Measurements from ENCODE around the gene C11orf71. TPM values are rescaled to one million over a fixed set of nuclear protein-coding genes. Genes with fewer than 3 reads are reported as not detected.
A peak's percentile ranks its signal among the peaks of the same experiment; 100 is the strongest.

C11orf71 gene
- total and polyA plus RNA-seq, 9 of the 15 experiments (the other 6 are each of a cell fraction or from before 2014, with no cell fraction given) = 2.9 to 15.1 (median 9.1) TPM

DNA sequence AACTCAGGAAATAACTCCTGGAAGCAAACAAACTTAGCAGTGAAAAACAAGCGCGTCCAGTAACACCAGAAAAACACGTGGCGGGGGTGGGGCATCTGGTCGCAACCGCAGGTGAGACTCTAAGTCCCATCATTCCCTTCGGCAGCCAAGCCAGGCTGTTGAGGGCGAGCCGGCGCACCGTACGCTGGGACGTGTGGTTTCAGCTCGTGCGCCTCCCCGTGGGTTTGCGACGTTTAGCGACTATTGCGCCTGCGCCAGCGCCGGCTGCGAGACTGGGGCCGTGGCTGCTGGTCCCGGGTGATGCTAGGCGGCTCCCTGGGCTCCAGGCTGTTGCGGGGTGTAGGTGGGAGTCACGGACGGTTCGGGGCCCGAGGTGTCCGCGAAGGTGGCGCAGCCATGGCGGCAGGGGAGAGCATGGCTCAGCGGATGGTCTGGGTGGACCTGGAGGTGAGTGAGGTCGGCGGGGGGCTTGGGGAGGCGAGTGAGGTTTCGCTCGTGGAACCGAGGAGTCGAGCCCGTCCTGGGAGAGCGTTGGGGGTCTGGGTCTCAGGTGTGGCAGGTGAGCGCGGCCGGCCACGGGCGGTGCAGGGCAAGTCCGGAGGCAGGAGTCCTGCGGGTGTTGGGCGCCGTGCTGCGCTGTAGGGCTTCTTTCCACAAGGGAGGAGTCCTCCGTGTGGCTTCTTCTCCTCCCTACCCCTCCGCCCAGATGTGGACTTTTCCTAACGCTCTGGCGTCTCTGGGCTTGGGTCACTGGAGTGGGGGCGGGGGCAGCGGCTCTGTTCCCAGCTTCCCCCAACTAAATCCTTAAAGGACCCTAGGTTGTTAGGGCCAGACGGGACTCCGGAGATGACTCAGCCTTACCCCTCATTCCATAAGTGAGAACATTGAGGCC is 39.2 kb upstream of the C11orf71 start, which contains the start of gene REXO2 (continued):
- TF ChIP-seq ZNF695 (CRISPR knock-in tag; IDR thresholded peaks at IDR 0.05) (no peak), DPF2 (IDR thresholded peaks at IDR 0.05) (0 out of 2 replicates have a peak, but pooled peaks have one; percentile 54), ZNF311 (CRISPR knock-in tag; IDR thresholded peaks at IDR 0.05) (no peak), FOXA3 (CRISPR knock-in tag; conservative IDR thresholded peaks at IDR 0.05 in 1 of 2, IDR thresholded peaks at IDR 0.05 in 1 of 2) (no peak; a peak in 1 of 4 replicates), PTBP1 (IDR thresholded peaks at IDR 0.05; ENCODE audit: low read depth, low read length) (no peak), RB1 (IDR thresholded peaks at IDR 0.05; ENCODE audit: low read depth) (0 out of 2 replicates have a peak, but pooled peaks have one; percentile 9), RBBP5 (IDR thresholded peaks at IDR 0.05; ENCODE audit: borderline replicate concordance, insufficient read depth, low read length, poor library complexity, severe bottlenecking) (peak; percentile 67), HOXB6 (CRISPR knock-in tag; IDR thresholded peaks at IDR 0.05; ENCODE audit: borderline replicate concordance) (no peak), TEAD1 (CRISPR knock-in tag; IDR thresholded peaks at IDR 0.05) (peak; percentile 20 to 82; a peak in 2 of 4 replicates), SMARCC2 (IDR thresholded peaks at IDR 0.05; ENCODE audit: low read depth) (no peak), KHSRP (IDR thresholded peaks at IDR 0.05) (no peak), TFAM (CRISPR knock-in tag; conservative IDR thresholded peaks at IDR 0.05) (no peak), PCBP2 (IDR thresholded peaks at IDR 0.05; ENCODE audit: low read depth, low read length, poor library complexity, severe bottlenecking) (no peak), NCOA4 (IDR thresholded peaks at IDR 0.05; ENCODE audit: partially characterized antibody) (no peak), ZNF830 (CRISPR knock-in tag; IDR thresholded peaks at IDR 0.05) (no peak), TBL1XR1 (IDR thresholded peaks at IDR 0.05; ENCODE audit: low read length in 2 of 2) (no peak), U2AF1 (optimal IDR thresholded peaks at IDR 0.05; ENCODE audit: low read depth, low read length) (no peak)
- TF ChIP-seq, protein P1, sequence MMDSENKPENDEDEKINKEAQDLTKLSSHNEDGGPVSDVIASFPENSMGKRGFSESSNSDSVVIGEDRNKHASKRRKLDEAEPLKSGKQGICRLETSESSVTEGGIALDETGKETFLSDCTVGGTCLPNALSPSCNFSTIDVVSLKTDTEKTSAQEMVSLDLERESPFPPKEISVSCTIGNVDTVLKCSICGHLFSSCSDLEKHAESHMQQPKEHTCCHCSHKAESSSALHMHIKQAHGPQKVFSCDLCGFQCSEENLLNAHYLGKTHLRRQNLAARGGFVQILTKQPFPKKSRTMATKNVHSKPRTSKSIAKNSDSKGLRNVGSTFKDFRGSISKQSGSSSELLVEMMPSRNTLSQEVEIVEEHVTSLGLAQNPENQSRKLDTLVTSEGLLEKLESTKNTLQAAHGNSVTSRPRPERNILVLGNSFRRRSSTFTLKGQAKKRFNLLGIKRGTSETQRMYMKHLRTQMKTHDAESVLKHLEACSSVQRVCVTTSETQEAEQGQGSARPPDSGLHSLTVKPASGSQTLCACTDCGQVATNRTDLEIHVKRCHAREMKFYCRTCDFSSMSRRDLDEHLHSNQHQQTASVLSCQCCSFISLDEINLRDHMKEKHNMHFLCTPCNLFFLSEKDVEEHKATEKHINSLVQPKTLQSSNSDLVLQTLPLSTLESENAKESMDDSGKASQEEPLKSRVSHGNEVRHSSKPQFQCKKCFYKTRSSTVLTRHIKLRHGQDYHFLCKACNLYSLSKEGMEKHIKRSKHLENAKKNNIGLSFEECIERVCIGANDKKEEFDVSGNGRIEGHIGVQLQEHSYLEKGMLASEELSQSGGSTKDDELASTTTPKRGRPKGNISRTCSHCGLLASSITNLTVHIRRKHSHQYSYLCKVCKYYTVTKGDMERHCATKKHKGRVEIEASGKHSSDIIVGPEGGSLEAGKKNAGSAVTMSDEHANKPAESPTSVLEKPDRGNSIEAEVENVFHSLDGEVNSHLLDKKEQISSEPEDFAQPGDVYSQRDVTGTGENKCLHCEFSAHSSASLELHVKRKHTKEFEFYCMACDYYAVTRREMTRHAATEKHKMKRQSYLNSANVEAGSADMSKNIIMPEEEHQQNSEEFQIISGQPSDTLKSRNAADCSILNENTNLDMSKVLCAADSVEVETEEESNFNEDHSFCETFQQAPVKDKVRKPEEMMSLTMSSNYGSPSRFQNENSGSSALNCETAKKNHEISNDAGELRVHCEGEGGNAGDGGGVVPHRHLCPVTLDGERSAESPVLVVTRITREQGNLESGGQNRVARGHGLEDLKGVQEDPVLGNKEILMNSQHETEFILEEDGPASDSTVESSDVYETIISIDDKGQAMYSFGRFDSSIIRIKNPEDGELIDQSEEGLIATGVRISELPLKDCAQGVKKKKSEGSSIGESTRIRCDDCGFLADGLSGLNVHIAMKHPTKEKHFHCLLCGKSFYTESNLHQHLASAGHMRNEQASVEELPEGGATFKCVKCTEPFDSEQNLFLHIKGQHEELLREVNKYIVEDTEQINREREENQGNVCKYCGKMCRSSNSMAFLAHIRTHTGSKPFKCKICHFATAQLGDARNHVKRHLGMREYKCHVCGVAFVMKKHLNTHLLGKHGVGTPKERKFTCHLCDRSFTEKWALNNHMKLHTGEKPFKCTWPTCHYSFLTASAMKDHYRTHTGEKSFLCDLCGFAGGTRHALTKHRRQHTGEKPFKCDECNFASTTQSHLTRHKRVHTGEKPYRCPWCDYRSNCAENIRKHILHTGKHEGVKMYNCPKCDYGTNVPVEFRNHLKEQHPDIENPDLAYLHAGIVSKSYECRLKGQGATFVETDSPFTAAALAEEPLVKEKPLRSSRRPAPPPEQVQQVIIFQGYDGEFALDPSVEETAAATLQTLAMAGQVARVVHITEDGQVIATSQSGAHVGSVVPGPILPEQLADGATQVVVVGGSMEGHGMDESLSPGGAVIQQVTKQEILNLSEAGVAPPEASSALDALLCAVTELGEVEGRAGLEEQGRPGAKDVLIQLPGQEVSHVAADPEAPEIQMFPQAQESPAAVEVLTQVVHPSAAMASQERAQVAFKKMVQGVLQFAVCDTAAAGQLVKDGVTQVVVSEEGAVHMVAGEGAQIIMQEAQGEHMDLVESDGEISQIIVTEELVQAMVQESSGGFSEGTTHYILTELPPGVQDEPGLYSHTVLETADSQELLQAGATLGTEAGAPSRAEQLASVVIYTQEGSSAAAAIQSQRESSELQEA (IDR thresholded peaks at IDR 0.05; ENCODE audit: low read depth) = no peak
- TF ChIP-seq, protein P2, sequence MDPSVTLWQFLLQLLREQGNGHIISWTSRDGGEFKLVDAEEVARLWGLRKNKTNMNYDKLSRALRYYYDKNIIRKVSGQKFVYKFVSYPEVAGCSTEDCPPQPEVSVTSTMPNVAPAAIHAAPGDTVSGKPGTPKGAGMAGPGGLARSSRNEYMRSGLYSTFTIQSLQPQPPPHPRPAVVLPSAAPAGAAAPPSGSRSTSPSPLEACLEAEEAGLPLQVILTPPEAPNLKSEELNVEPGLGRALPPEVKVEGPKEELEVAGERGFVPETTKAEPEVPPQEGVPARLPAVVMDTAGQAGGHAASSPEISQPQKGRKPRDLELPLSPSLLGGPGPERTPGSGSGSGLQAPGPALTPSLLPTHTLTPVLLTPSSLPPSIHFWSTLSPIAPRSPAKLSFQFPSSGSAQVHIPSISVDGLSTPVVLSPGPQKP (CRISPR knock-in tag; IDR thresholded peaks at IDR 0.05) = no peak
